HFF-Myc (cell line): Measurements from ENCODE around the gene DDX11.
"Not testable (repeated sequence)": the region's sequence is repeated elsewhere in the genome, so short reads cannot be mapped to it uniquely, and the experiment has no call there.

Experiments used
- DNase-seq: peaks from one replicate; pipeline ENCODE4 v3.0.0-alpha.2; 2011; ENCODE audit warnings: low read depth; ENCODE audit errors: extremely low read depth
- H3K4me3 ChIP-seq: replicated peaks from 2 replicates; pipeline ENCODE4 v1.5.1; 2011; ENCODE audit warnings: low read depth, mild to moderate bottlenecking, control low read depth, low read length
- TF ChIP-seq, protein P1 (sequence below): IDR thresholded peaks from 2 replicates; pipeline ENCODE4 v1.5.1; 2012; ENCODE audit warnings: mild to moderate bottlenecking, low read depth, low read length, control low read depth; ENCODE audit errors: missing control alignments

Gene DDX11

DNA sequence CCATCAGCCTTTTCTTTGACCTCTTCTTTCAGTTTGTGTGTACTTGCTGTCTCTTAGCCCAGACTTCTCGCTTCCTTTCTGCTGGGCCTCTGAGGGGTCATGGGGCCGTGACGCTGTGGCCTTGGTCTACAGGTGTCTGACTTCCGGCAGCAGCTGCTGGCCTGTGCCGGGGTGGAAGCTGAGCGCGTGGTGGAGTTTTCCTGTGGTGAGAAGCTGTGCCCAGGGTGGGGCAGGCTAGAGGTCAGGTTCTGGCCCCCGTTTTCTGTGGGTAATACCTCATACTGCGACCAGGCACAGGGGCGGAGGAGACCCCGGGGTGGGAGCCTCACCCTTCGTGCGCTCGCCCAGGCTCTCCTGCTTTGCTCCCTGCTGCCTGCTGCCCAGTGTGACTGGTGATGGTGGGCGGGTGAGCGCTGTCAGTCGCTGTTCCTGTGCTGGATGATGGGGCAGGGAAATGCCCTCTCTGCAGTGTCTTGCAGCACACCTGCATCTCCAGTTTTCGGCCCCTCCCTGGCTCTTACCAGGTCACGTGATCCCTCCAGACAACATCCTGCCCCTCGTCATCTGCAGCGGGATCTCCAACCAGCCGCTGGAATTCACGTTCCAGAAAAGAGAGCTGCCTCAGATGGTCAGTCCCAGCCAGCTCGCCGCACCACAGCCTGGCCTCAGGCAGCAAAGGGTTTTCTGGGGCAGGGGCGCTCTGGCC is 27.0 kb downstream of the DDX11 start:
- not testable (repeated sequence) for H3K4me3 ChIP-seq, DNase-seq

DNA sequence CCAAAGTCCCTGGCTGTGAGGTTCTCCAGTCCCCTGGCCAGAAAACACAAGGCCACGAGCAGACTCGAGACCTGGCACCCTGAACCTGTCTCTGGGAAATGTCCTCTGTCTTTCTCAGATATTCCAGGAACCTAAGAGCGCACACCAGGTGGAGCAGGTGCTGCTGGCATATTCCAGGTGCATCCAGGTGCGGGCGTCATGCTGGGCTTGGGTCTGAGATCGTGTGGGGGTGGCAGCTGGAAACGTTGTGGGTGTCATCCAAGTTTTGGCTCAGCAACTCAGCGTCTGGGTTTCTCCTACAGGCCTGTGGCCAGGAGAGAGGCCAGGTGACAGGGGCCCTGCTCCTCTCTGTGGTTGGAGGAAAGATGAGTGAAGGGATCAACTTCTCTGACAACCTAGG is 28.5 kb downstream of the DDX11 start:
- DNase-seq, H3K4me3 ChIP-seq: not testable (repeated sequence)

DNA sequence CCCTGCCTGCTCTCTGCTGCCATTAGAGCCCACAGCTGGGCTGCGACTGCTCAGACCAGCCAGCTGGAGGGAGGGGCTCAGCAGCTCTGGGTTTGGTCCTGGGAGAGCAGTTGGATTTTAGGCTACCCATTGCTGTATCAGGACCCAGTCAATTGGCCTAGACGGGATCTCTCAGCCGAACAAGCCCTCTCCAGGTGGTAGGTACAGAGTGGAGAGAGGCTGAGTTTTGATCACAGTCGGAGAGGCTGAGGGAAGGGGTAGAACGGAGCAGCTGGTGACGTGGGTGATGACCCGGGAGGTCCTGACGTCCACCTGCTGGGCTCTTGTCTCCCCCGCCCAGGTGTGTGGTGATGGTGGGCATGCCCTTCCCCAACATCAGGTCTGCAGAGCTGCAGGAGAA is 28.9 kb downstream of the DDX11 start:
- not testable (repeated sequence) for DNase-seq, H3K4me3 ChIP-seq

DNA sequence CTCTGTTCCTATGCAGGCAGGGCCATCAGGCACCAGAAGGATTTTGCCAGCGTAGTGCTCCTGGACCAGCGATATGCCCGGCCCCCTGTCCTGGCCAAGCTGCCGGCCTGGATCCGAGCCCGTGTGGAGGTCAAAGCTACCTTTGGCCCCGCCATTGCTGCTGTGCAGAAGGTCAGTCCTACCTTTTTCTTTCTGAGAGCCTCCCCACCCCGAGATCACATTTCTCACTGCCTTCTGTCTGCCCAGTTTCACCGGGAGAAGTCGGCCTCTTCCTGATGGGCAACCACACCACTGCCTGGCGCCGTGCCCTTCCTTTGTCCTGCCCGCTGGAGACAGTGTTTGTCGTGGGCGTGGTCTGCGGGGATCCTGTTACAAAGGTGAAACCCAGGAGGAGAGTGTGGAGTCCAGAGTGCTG is 29.9 kb downstream of the DDX11 start:
- H3K4me3 ChIP-seq, DNase-seq: not testable (repeated sequence)

DNA sequence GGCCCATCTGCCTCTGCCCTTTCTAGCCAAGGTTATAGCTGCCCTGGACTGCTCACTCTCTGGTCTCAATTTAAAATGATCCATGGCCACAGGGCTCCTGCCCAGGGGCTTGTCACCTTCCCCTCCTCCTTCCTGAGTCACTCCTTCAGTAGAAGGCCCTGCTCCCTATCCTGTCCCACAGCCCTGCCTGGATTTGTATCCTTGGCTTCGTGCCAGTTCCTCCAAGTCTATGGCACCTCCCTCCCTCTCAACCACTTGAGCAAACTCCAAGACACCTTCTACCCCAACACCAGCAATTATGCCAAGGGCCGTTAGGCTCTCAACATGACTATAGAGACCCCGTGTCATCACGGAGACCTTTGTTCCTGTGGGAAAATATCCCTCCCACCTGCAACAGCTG is 30.6 kb downstream of the DDX11 start:
- DNase-seq, H3K4me3 ChIP-seq: not testable (repeated sequence)

DNA sequence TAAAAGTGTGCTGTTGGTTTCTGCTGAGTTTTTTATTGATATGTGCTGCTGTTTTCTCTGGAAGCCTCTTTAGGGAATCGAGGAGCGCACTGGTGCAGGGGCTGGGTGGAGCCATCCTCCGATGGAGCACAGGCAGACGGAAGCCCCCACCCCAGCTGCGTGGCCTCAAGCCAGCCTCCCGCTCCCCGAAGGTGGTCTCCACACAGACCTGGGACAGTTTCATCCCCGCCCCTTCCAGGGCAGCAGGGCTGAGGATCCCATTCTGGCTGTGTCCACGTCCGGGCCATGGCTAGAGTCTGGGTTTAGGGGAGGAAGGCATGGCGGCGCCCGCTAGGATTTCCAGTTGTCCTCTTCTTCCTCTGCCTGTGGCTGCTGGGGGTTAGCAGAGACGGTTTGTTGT is 31.1 kb downstream of the DDX11 start:
- DNase-seq, H3K4me3 ChIP-seq: not testable (repeated sequence)

DNA sequence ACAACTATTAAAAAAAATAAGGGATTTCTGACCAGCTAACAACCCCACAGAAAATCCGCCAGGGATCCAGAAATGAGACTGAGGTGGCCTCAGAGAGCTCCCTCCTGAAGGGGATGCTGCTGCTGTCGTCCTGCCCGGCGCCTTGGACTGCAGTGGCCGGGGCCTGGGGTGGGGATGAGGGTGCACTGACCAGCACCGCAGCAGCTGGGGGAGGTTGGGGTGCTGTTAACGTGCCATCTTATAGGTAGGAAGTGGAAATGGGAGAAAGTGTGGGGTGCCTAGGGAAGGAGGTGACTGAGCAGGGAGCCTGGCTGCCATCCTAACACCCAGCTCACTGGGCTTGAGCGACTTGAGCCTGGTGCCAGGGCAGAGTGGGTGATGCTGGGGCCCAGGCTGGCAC is 32.0 kb downstream of the DDX11 start:
- no peak overlapping the region for H3K4me3 ChIP-seq
- TF ChIP-seq, protein P1, sequence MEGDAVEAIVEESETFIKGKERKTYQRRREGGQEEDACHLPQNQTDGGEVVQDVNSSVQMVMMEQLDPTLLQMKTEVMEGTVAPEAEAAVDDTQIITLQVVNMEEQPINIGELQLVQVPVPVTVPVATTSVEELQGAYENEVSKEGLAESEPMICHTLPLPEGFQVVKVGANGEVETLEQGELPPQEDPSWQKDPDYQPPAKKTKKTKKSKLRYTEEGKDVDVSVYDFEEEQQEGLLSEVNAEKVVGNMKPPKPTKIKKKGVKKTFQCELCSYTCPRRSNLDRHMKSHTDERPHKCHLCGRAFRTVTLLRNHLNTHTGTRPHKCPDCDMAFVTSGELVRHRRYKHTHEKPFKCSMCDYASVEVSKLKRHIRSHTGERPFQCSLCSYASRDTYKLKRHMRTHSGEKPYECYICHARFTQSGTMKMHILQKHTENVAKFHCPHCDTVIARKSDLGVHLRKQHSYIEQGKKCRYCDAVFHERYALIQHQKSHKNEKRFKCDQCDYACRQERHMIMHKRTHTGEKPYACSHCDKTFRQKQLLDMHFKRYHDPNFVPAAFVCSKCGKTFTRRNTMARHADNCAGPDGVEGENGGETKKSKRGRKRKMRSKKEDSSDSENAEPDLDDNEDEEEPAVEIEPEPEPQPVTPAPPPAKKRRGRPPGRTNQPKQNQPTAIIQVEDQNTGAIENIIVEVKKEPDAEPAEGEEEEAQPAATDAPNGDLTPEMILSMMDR: no peak
- no peak for DNase-seq

DNA sequence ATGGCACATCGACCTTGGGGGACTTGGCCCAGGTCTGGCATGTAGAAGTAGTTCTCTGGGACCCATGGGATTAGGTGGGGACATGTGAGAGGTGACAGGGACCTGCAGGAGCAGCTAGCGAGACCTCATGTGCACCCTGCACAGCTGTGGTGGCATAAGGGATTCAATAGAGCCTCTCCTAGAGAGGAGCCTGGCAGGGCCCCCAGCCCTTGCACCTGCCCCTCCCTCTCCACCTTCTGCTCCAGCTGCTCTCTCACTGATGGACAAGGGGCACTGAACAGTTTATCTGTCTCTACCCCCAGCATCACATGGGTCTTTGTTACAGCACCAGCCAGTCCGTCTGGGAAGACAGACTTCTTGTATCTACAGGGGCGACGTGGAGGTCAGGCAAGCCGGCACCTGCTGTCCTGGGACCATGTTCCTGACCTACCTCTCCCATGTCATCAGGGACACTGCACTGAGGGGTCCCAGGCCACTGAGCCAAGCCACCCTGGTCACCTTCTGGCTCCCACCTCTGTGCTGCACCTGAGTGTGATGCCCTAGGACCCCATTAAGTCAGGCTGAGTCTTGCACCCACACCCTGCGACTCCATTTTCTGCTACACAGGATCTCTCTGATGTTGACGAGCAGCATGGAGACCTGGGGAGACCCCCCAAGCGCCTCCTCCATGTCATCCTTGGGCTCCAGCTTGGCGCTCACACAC is 32.6 kb downstream of the DDX11 start:
- H3K4me3 ChIP-seq: no peak overlapping the region
- no peak for DNase-seq
- TF ChIP-seq, protein P1: no peak

DNA sequence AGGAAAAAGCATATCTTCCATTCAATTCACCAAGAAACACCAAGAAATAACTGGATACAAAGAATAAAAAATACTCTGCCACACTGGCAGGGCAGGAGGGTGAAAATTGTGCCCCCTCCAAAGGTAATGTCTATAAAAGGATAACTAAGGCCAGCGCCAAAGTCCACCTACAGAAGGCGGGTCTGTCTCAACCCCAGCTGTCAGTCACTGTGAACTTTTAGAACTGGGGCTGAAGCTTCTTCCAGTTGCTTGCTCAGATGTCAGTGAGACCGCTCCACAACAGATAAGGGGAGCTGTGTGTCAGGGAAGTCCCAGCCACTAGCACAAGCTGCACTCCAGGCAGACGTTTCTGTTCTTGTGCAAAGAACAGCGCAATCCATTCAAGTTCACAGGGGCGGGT is 36.1 kb downstream of the DDX11 start:
- DNase-seq: not testable (repeated sequence)

DNA sequence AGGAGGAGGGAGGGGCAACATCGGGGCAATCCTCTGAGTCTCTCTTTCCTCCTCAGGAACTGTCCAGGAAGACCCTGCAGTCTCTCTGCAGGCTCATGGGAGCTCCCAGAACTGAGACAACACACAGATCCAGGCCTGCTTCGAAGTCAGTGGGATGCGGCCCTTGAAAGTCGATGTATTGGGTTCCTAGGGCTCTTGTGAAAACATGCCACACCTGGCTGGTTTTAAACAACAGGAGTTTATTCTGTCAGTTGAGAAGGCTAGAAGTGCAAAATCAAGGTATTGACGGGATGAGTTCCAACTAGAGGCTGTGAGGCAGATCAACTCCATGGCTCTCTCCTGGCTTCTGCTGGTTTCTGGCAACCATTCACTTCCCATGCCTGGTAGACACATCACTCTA is 36.6 kb downstream of the DDX11 start:
- DNase-seq, H3K4me3 ChIP-seq: not testable (repeated sequence)

More for the DNA sequence above, 36.1 kb downstream of the DDX11 start:
- not testable (repeated sequence) for H3K4me3 ChIP-seq

DNA sequence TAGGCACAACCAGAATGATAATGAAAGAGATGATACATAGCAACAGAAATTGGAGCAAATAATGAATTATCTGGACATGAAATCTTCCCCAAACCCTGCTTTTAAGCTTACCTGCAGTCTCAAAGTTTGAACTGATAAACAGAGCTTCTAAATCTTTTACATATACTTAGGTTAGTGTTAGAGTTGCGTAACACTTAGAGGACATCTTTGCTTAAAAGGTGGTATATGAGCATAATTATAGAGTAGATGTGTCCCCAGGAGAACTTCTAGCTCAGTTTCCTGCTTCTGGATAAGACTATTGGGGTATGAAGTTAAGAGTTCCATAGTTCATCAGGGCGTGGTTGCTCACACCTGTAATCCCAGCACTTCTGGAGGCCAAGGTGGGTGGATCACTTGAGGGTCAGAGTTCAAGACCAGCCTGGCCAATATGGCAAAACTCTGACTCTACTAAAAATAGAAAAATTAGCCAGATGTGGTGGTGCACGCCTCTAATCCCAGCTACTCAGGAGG is 41.5 kb downstream of the DDX11 start:
- H3K4me3 ChIP-seq, DNase-seq: not testable (repeated sequence)

DNA sequence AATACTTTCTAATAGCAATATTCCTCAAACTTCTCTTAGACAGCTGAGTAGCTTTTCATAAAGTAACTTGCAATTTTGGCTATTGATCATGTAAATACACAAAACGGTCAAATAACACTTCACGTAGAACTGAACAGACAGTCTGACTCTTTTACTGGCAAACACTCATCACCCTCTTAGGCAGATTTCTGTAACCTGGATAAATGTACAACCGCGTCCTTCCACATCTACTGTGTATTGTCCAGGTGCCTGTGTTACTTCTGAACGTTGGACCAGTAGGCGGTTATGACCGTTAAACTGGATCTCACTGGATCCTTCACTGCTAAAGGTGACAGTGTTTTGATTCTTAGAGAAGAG is 43.2 kb downstream of the DDX11 start:
- DNase-seq, H3K4me3 ChIP-seq: not testable (repeated sequence)
